ENCODE data around the gene FLOT1. TPM values are rescaled to one million over a fixed set of nuclear protein-coding genes. Genes with fewer than 3 reads are reported as not detected.

The FLOT1 gene
- total and polyA plus RNA-seq, 2 of the 13 experiments (the other 11 are each of a cell fraction or from before 2014, with no cell fraction given) = 82.3 to 130 TPM

- TF ChIP-seq USF2 (IDR thresholded peaks at IDR 0.05; ENCODE audit: low read depth, low read length) = no peak
- no peak for TF ChIP-seq USF2 (CRISPR knock-in tag; IDR thresholded peaks at IDR 0.05; ENCODE audit: borderline replicate concordance)
- no peak for TF ChIP-seq ZNF577 (CRISPR knock-in tag; IDR thresholded peaks at IDR 0.05; ENCODE audit: borderline replicate concordance, low read depth)
- TF ChIP-seq ZNF547 (CRISPR knock-in tag; IDR thresholded peaks at IDR 0.05) = peak; percentile 70; the same call in 1 of the 2 replicates
- no peak for TF ChIP-seq MBD4 (IDR thresholded peaks at IDR 0.05; ENCODE audit: borderline replicate concordance, low read length)
- TF ChIP-seq GLI4 (CRISPR knock-in tag; IDR thresholded peaks at IDR 0.05; ENCODE audit: borderline replicate concordance) = no peak
- no peak for TF ChIP-seq HCFC1 (IDR thresholded peaks at IDR 0.05; ENCODE audit: low read depth, low read length)
- TF ChIP-seq ZNF343 (CRISPR knock-in tag; IDR thresholded peaks at IDR 0.05) = no peak
- TF ChIP-seq TCF12 (IDR thresholded peaks at IDR 0.05) = no peak
- TF ChIP-seq TCF12 (CRISPR knock-in tag; IDR thresholded peaks at IDR 0.05) = no peak
- no peak for TF ChIP-seq ZFP82 (CRISPR knock-in tag; IDR thresholded peaks at IDR 0.05; ENCODE audit: borderline replicate concordance)
- TF ChIP-seq CBX2 (IDR thresholded peaks at IDR 0.05; ENCODE audit: low read depth, low read length) = no peak
- no peak for TF ChIP-seq CBX2 (CRISPR knock-in tag; IDR thresholded peaks at IDR 0.05; ENCODE audit: low read depth)
- TF ChIP-seq ZGPAT (CRISPR knock-in tag; IDR thresholded peaks at IDR 0.05) = peak; percentile 64
- no peak for TF ChIP-seq PAWR (CRISPR knock-in tag; IDR thresholded peaks at IDR 0.05; ENCODE audit: borderline replicate concordance)
- no peak for TF ChIP-seq ZNF770 (CRISPR knock-in tag; IDR thresholded peaks at IDR 0.05)
- no peak for TF ChIP-seq PHF21A (CRISPR knock-in tag; IDR thresholded peaks at IDR 0.05)
- TF ChIP-seq ZNF317 (CRISPR knock-in tag; IDR thresholded peaks at IDR 0.05) = peak; percentile 69; the same call in 1 of the 2 replicates
- no peak for TF ChIP-seq ZNF564 (CRISPR knock-in tag; IDR thresholded peaks at IDR 0.05)
- no peak; the same call in 1 of the 2 replicates for TF ChIP-seq NR2F2 (IDR thresholded peaks at IDR 0.05; ENCODE audit: borderline replicate concordance, low read depth)
- no peak for TF ChIP-seq ZNF589 (CRISPR knock-in tag; conservative IDR thresholded peaks at IDR 0.05)
- TF ChIP-seq ZNF136 (CRISPR knock-in tag; IDR thresholded peaks at IDR 0.05; ENCODE audit: low read depth) = 0 out of 2 replicates have a peak, but pooled peaks have one; percentile 33
- TF ChIP-seq ZSCAN12 (CRISPR knock-in tag; IDR thresholded peaks at IDR 0.05) = no peak
- no peak for TF ChIP-seq ZNF558 (CRISPR knock-in tag; IDR thresholded peaks at IDR 0.05; ENCODE audit: borderline replicate concordance)
- peak; percentile 54; the same call in 1 of the 2 replicates for TF ChIP-seq ETV5 (CRISPR knock-in tag; IDR thresholded peaks at IDR 0.05; ENCODE audit: borderline replicate concordance)
- TF ChIP-seq BHLHE40 (IDR thresholded peaks at IDR 0.05; ENCODE audit: low read length) = 0 out of 2 replicates have a peak, but pooled peaks have one; percentile 44
- TF ChIP-seq POLR2AphosphoS5 (IDR thresholded peaks at IDR 0.05; ENCODE audit: low read depth, low read length) = no peak
Measured at GRCh38 chr6:30678964-30679726, 63.3 kb downstream of the FLOT1 start (continued).
